Skeletal muscle satellite cell (primary cell): ENCODE results near the gene PRKN.

Experiments
- H3K27me3 ChIP-seq: 2 replicates; pipeline ENCODE4 v1.7.0; 2013; ENCODE audit warnings: low read length; ENCODE audit not compliant: control insufficient read depth, insufficient read depth
- H3K36me3 ChIP-seq: 2 replicates; pipeline ENCODE4 v1.7.0; 2013; ENCODE audit warnings: mild to moderate bottlenecking, control low read depth, low read length; ENCODE audit not compliant: insufficient read depth
- H3K4me1 ChIP-seq: 2 replicates; pipeline ENCODE4 v1.7.0; 2013; ENCODE audit warnings: low read length; ENCODE audit not compliant: control insufficient read depth, insufficient read depth
- H3K4me2 ChIP-seq: 2 replicates; pipeline ENCODE4 v1.7.0; 2013; ENCODE audit warnings: mild to moderate bottlenecking, low read length
- H3K4me3 ChIP-seq: 2 replicates; pipeline ENCODE4 v1.7.0; 2013; ENCODE audit warnings: low read length
- H3K9ac ChIP-seq: 2 replicates; pipeline ENCODE4 v1.7.0; 2013; ENCODE audit warnings: mild to moderate bottlenecking, low read depth, low read length, moderate library complexity
- H3K9me3 ChIP-seq: replicated peaks from 2 replicates; pipeline ENCODE4 v1.7.0; 2013; ENCODE audit warnings: mild to moderate bottlenecking, control low read depth, low read length

Gene PRKN

GRCh38 chr6:162173466-162173865, 554.1 kb downstream of the PRKN start:
- no peaks in the 10 kb centered on the region for H3K36me3 ChIP-seq
- H3K4me3 ChIP-seq = no peak overlapping the region
- H3K4me2 ChIP-seq = no peak overlapping the region
- no peaks in the 10 kb centered on the region for H3K4me1 ChIP-seq
- H3K9ac ChIP-seq = no peak overlapping the region
- H3K9me3 ChIP-seq = no peaks in the 10 kb centered on the region
- H3K27me3 ChIP-seq = no peaks in the 10 kb centered on the region

- H3K4me2 ChIP-seq = no peak overlapping the region
- no peaks in the 10 kb centered on the region for H3K36me3 ChIP-seq
- no peak overlapping the region for H3K4me3 ChIP-seq
These were observed 562.1 kb downstream of the PRKN start for GRCh38 chr6:162165479-162165878.

GRCh38 chr6:162157167-162157870, 570.2 kb downstream of the PRKN start:
- H3K4me2 ChIP-seq = no peak overlapping the region
- H3K4me3 ChIP-seq = no peak overlapping the region
- no peaks in the 10 kb centered on the region for H3K9me3 ChIP-seq
- no peaks in the 10 kb centered on the region for H3K36me3 ChIP-seq
- no peaks in the 10 kb centered on the region for H3K27me3 ChIP-seq
- H3K4me1 ChIP-seq = no peaks in the 10 kb centered on the region
- H3K9ac ChIP-seq = no peak overlapping the region

More at GRCh38 chr6:162165479-162165878, 562.1 kb downstream of the PRKN start:
- H3K4me1 ChIP-seq = no peaks in the 10 kb centered on the region
- H3K9me3 ChIP-seq = no peaks in the 10 kb centered on the region
- H3K9ac ChIP-seq = no peak overlapping the region
- H3K27me3 ChIP-seq = no peaks in the 10 kb centered on the region

- Histone ChIP-seq H3K36me3 (no peaks in the 10 kb centered on the region), H3K9ac (no peak overlapping the region), H3K4me1 (peaks cover 5% of the 10 kb centered on the region), H3K4me3 (no peak overlapping the region), H3K9me3 (no peaks in the 10 kb centered on the region), H3K27me3 (no peaks in the 10 kb centered on the region), H3K4me2 (no peak overlapping the region)
These were observed 571.4 kb downstream of the PRKN start for GRCh38 chr6:162156146-162156545.

GRCh38 chr6:162154930-162155329, 572.6 kb downstream of the PRKN start:
- Histone ChIP-seq H3K4me3 (no peak overlapping the region), H3K4me1 (peaks cover 10% of the 10 kb centered on the region), H3K4me2 (no peak overlapping the region), H3K27me3 (no peaks in the 10 kb centered on the region), H3K36me3 (no peaks in the 10 kb centered on the region), H3K9me3 (no peaks in the 10 kb centered on the region), H3K9ac (no peak overlapping the region)

- Histone ChIP-seq H3K4me3 (no peak overlapping the region), H3K4me2 (no peak overlapping the region), H3K4me1 (peaks cover 10% of the 10 kb centered on the region), H3K36me3 (no peaks in the 10 kb centered on the region), H3K27me3 (no peaks in the 10 kb centered on the region), H3K9me3 (no peaks in the 10 kb centered on the region), H3K9ac (no peak overlapping the region)
These were observed 573.6 kb downstream of the PRKN start for GRCh38 chr6:162154001-162154400.

GRCh38 chr6:162153120-162153519, 574.4 kb downstream of the PRKN start:
- H3K36me3 ChIP-seq = no peaks in the 10 kb centered on the region
- H3K4me2 ChIP-seq = no peak overlapping the region
- H3K9me3 ChIP-seq = no peaks in the 10 kb centered on the region
- no peak overlapping the region for H3K9ac ChIP-seq
- no peaks in the 10 kb centered on the region for H3K27me3 ChIP-seq
- peaks cover 10% of the 10 kb centered on the region for H3K4me1 ChIP-seq
- H3K4me3 ChIP-seq = no peak overlapping the region

GRCh38 chr6:162151021-162151665, 576.4 kb downstream of the PRKN start:
- H3K36me3 ChIP-seq = no peaks in the 10 kb centered on the region
- H3K27me3 ChIP-seq = no peaks in the 10 kb centered on the region
- peaks cover 10% of the 10 kb centered on the region for H3K4me1 ChIP-seq
- H3K9me3 ChIP-seq = no peaks in the 10 kb centered on the region
- peak overlapping the region; percentile 45 for H3K9ac ChIP-seq
- peak overlapping the region; percentile 30 for H3K4me3 ChIP-seq
- H3K4me2 ChIP-seq = peak overlapping the region; percentile 57

- H3K9me3 ChIP-seq = no peaks in the 10 kb centered on the region
- H3K9ac ChIP-seq = no peak overlapping the region
- no peaks in the 10 kb centered on the region for H3K27me3 ChIP-seq
- H3K4me1 ChIP-seq = peaks cover 10% of the 10 kb centered on the region
- no peaks in the 10 kb centered on the region for H3K36me3 ChIP-seq
- no peak overlapping the region for H3K4me2 ChIP-seq
- H3K4me3 ChIP-seq = no peak overlapping the region
These were observed 577.3 kb downstream of the PRKN start for GRCh38 chr6:162150295-162150694.

- H3K4me1 ChIP-seq = peaks cover 10% of the 10 kb centered on the region
- no peaks in the 10 kb centered on the region for H3K27me3 ChIP-seq
- H3K4me3 ChIP-seq = no peak overlapping the region
These were observed 577.8 kb downstream of the PRKN start for GRCh38 chr6:162149786-162150185.

GRCh38 chr6:162147805-162148204, 579.8 kb downstream of the PRKN start:
- no peaks in the 10 kb centered on the region for H3K9me3 ChIP-seq
- no peaks in the 10 kb centered on the region for H3K27me3 ChIP-seq
- no peak overlapping the region for H3K9ac ChIP-seq
- H3K4me3 ChIP-seq = no peak overlapping the region
- H3K4me2 ChIP-seq = no peak overlapping the region
- H3K36me3 ChIP-seq = no peaks in the 10 kb centered on the region
- H3K4me1 ChIP-seq = peaks cover 10% of the 10 kb centered on the region

More at GRCh38 chr6:162149786-162150185, 577.8 kb downstream of the PRKN start:
- H3K4me2 ChIP-seq = no peak overlapping the region
- no peak overlapping the region for H3K9ac ChIP-seq
- H3K36me3 ChIP-seq = no peaks in the 10 kb centered on the region
- no peaks in the 10 kb centered on the region for H3K9me3 ChIP-seq

GRCh38 chr6:162147281-162147680, 580.3 kb downstream of the PRKN start:
- no peaks in the 10 kb centered on the region for H3K27me3 ChIP-seq
- H3K4me2 ChIP-seq = no peak overlapping the region
- H3K9me3 ChIP-seq = no peaks in the 10 kb centered on the region
- no peak overlapping the region for H3K9ac ChIP-seq
- no peaks in the 10 kb centered on the region for H3K36me3 ChIP-seq
- peaks cover 10% of the 10 kb centered on the region for H3K4me1 ChIP-seq
- no peak overlapping the region for H3K4me3 ChIP-seq
